K562 treated with DMSO at 1 percent for 4 hours (cell line): ENCODE data around the gene SLF2. TPM values are rescaled to one million over a fixed set of nuclear protein-coding genes. Genes with fewer than 3 reads are reported as not detected.

ENCODE experiments used
- total RNA-seq: library from RNA; unstranded; fragments of 300-600 nt; gene quantifications from 2 replicates; pipeline ENCODE4 v1.2.3, GENCODE V29; 2022; ENCODE audit not compliant: insufficient read depth

Gene SLF2
- 7.7 and 13.0 TPM in 2 replicates for total RNA-seq

GRCh38 chr10:100912605-100913469, at the start of gene SLF2:
Gene SLF2 (plus strand): TSS chr10:100912963. CDS start chr10:100913111, 148 bp downstream.

DNA sequence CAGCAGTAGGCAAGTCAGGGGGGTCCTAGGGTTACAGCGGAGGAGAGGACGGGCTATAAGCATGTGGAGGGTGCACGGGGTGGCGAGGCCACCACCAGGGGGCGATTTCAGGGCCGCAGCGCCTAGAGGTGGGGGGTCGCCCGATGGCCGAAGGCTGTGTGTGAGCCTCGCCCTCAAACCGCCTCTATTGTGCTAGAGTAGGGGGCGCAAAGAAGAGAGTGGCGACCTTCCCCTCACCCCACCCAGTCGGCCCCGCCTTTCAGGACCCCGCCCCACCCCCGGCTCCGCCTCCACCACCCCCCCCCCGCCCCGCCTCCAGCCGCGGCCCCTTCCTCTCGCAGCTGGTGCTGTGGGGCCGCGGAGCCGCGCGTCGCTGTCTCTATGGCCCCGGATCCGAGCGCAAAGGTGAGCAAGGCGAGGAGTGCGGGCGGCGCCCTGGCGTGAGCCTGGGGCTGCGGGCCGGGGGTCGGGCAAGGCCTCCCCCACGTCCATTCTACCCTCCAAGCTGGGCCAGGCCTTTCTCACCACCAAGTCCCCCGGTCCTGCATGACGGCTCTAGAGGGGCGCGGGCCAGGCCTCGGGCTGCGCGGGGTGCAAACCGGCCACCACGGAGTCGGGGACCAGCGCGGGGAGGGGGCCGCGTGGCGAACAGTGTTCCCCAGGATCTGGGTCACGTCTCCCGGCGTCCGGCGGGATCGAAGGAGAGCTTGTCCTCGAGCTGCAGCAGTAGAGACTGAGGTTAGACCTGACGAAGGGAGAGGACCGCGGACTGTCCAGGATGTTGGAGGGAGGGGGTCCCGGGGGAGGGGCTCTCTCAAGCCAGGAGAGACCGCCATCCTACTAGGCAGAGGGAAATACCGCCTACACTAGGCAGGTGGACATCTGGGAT, 56.7 kb downstream of the SLF2 start, which contains the start of gene SEMA4G:
TSS of gene SEMA4G (plus strand) at position 318 of the 889 bp plus-strand sequence. CDS start 3,409 bp downstream, outside the sequence.

DNA sequence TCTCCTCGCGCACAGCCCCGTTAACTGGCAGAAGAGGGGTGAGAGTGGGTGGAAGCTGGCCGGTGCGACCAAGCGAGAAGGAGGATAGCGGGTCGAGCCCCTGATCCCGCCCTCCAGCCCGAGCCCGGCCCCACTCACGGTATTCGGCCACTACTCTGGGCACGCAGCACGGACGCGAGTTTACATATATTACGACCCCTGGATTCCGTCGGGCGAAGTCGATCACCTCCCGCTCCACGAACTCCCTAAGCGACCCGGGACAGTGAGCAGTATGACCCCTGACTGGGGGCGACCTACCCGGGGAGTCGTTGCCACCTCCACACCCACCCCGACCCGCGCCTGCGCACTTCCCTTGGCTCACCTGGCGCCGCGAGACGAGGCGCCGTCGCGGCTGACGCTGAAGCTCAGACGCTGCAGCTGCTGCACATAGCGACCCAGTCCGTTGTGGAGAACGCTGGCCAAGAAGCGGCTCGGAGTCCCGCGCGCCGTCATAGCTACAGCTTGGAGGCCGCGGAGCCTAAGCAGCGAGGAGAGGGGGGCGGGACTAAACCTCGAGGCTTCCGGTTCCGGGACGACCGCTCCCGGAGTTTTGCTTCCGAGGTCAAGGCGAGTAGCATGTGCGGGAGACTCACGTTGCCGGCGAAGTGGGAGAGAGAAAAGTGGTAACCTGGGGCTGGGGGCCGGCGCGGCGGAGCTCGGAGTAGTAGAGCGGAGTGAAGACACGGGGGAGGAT, 74.4 kb downstream of the SLF2 start, which contains the start of the genes MRPL43 and TWNK:
TSS of gene MRPL43 (minus strand) at position 546 of the 733 bp plus-strand sequence. CDS start at position 492, 54 bp downstream.
TSS of gene TWNK (plus strand) at position 592 of the 733 bp plus-strand sequence. CDS start 668 bp downstream, outside the sequence.

GRCh38 chr10:100999742-101000126, 87.0 kb downstream of the SLF2 start, which contains the start of gene LZTS2:
Gene LZTS2 (plus strand): TSS chr10:100999808. CDS start chr10:101002539, 2,731 bp downstream.

Other genes starting within 250 kb of the SLF2 start
- gene PAX2, start 167.4 kb upstream of the SLF2 start, total RNA-seq = not detected in 2 replicates
- gene SEMA4G, start 56.5 kb downstream of the SLF2 start, total RNA-seq = 1.4 and 1.5 TPM in 2 replicates
- gene MRPL43, start 74.5 kb downstream of the SLF2 start, total RNA-seq = 39.6 and 47.3 TPM in 2 replicates
- 4.1 and 6.2 TPM in 2 replicates for gene TWNK, start 74.6 kb downstream of the SLF2 start, total RNA-seq
- 34.8 and 40.0 TPM in 2 replicates for gene LZTS2, start 86.8 kb downstream of the SLF2 start, total RNA-seq
- 0.46 TPM in 1 of 2 replicates, not detected in the other for gene PDZD7, start 118.2 kb downstream of the SLF2 start, total RNA-seq
- 1.3 and 3.2 TPM in 2 replicates for gene SFXN3, start 118.3 kb downstream of the SLF2 start, total RNA-seq
- 13.4 and 16.8 TPM in 2 replicates for gene KAZALD1, start 149.0 kb downstream of the SLF2 start, total RNA-seq
- gene TLX1, start 218.3 kb downstream of the SLF2 start, total RNA-seq = 0.24 and 0.56 TPM in 2 replicates